Measurements from ENCODE around the gene MORC1.

DNA sequence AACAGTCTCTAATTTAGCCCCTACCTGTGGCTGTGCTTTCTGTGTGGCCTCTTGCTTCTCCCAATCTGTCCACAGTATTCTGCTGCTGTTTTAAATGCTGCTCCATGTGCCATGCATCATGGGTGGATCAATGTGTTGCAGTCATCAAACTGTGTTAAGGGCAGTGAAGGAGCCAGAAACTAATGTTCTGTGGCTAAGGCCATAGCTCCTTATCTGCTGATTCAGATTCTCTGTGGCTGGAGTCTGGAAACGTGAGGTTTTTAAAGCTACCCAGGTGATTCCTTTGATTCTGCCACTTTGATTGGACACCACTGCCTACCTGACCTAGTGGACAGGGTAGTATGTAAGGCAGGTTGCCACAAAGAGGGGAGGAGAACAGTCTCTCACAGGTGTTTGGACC is 44.8 kb downstream of the MORC1 start:
- TF ChIP-seq POLR2AphosphoS5 (IDR thresholded peaks at IDR 0.05; ENCODE audit: low read depth, low read length) (no peak), TAF1 (IDR thresholded peaks at IDR 0.05; ENCODE audit: borderline replicate concordance, insufficient read depth, low read length) (no peak), SIN3A (IDR thresholded peaks at IDR 0.05; ENCODE audit: borderline replicate concordance, insufficient read depth, low read length) (no peak)
- TF ChIP-seq, protein P1, sequence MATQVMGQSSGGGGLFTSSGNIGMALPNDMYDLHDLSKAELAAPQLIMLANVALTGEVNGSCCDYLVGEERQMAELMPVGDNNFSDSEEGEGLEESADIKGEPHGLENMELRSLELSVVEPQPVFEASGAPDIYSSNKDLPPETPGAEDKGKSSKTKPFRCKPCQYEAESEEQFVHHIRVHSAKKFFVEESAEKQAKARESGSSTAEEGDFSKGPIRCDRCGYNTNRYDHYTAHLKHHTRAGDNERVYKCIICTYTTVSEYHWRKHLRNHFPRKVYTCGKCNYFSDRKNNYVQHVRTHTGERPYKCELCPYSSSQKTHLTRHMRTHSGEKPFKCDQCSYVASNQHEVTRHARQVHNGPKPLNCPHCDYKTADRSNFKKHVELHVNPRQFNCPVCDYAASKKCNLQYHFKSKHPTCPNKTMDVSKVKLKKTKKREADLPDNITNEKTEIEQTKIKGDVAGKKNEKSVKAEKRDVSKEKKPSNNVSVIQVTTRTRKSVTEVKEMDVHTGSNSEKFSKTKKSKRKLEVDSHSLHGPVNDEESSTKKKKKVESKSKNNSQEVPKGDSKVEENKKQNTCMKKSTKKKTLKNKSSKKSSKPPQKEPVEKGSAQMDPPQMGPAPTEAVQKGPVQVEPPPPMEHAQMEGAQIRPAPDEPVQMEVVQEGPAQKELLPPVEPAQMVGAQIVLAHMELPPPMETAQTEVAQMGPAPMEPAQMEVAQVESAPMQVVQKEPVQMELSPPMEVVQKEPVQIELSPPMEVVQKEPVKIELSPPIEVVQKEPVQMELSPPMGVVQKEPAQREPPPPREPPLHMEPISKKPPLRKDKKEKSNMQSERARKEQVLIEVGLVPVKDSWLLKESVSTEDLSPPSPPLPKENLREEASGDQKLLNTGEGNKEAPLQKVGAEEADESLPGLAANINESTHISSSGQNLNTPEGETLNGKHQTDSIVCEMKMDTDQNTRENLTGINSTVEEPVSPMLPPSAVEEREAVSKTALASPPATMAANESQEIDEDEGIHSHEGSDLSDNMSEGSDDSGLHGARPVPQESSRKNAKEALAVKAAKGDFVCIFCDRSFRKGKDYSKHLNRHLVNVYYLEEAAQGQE (IDR thresholded peaks at IDR 0.05; ENCODE audit: insufficient read depth in 1 of 2, low read depth in 2 of 2, low read length in 2 of 2) = no peak

All from PFSK-1 (cell line).